DND-41 (cell line): ENCODE results near the gene TEP1.

ENCODE experiments used
- ATAC-seq: fragments of 200-7000 bp; cut with Tn5 transposase; 3 replicates; pipeline ENCODE4 v1.9.1; 2021; ENCODE audit warnings: low read depth; ENCODE audit not compliant: insufficient read depth
- DNase-seq: peaks from one replicate; pipeline ENCODE4 v3.0.0-alpha.2; 2020
- H2AFZ ChIP-seq: 2 replicates; pipeline ENCODE4 v1.6.0; 2012; ENCODE audit warnings: low read depth, low read length
- H3K27ac ChIP-seq: 2 replicates; pipeline ENCODE4 v1.5.1; 2012; ENCODE audit warnings: low read length, inconsistent platforms
- H3K27me3 ChIP-seq: fragments of 200-600 bp; sonication (generic); 2 replicates; pipeline ENCODE4 v1.6.0; 2012; ENCODE audit warnings: low read length, mild to moderate bottlenecking, inconsistent platforms; ENCODE audit not compliant: insufficient read depth, poor library complexity
- H3K36me3 ChIP-seq: 2 replicates; pipeline ENCODE4 v1.5.1; 2012; ENCODE audit warnings: low read length, inconsistent platforms; ENCODE audit not compliant: insufficient read depth
- H3K4me1 ChIP-seq: 2 replicates; pipeline ENCODE4 v1.5.1; 2012; ENCODE audit warnings: mild to moderate bottlenecking, low read length; ENCODE audit not compliant: insufficient read depth
- H3K4me2 ChIP-seq: 2 replicates; pipeline ENCODE4 v1.6.0; 2012; ENCODE audit warnings: mild to moderate bottlenecking, moderate library complexity, low read length, inconsistent platforms; ENCODE audit not compliant: insufficient read depth
- H3K4me3 ChIP-seq, 2 experiments: fragments of 200-600 bp in 1 of 2; shearing (Covaris generic) in 1 of 2; 2 replicates each; pipeline ENCODE4 v1.5.1; 2012 to 2016; ENCODE audit warnings: inconsistent platforms in 2 of 2, low read length in 2 of 2, mild to moderate bottlenecking in 2 of 2, low read depth in 1 of 2, moderate library complexity in 1 of 2
- H3K79me2 ChIP-seq: 2 replicates; pipeline ENCODE4 v1.6.0; 2012; ENCODE audit warnings: low read length, inconsistent platforms; ENCODE audit not compliant: insufficient read depth
- H3K9ac ChIP-seq: 2 replicates; pipeline ENCODE4 v1.6.0; 2012; ENCODE audit warnings: low read depth, mild to moderate bottlenecking, inconsistent platforms, low read length, moderate library complexity
- H3K9me3 ChIP-seq: 2 replicates; pipeline ENCODE4 v1.5.1; 2012; ENCODE audit warnings: low read length, moderate library complexity, mild to moderate bottlenecking, inconsistent platforms; ENCODE audit not compliant: insufficient read depth, severe bottlenecking
- H4K20me1 ChIP-seq: 2 replicates; pipeline ENCODE4 v1.6.0; 2012; ENCODE audit warnings: low read length; ENCODE audit not compliant: insufficient read depth
- CTCF ChIP-seq: IDR thresholded peaks from 2 replicates; pipeline ENCODE4 v1.5.1; 2012; ENCODE audit warnings: borderline replicate concordance, low read length, moderate library complexity, mild to moderate bottlenecking; ENCODE audit not compliant: poor library complexity, severe bottlenecking; ENCODE audit errors: extremely low read depth
- EZH2 ChIP-seq: IDR thresholded peaks from 3 replicates; pipeline ENCODE4 v1.6.1; 2012; ENCODE audit warnings: borderline replicate concordance, low read depth, mild to moderate bottlenecking, moderate library complexity, low read length, inconsistent platforms; ENCODE audit not compliant: severe bottlenecking

TEP1 gene

DNA sequence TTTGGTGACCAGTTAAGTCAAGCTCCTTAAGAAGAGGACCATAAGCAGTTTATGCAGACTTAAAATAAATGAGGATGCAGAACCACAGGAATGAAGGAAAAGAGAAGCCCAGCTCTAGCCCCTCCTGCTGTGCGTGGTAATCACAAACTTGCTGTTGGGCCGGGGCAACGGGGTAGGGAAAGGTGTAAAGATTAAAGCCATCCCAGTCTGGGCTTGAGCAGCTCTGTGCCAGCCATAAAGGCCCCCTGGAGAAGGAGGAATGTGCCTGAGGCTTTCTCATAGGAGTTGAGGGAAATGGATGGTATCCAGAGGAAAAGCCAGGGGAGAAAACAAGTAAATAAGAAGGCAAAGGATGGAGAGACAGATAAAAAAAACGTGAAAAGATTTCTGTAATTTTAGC lies 25.1 kb downstream of the TEP1 start:
- TF ChIP-seq CTCF, result no peak
- H3K4me3 ChIP-seq, result no peak overlapping the region
- H3K27me3 ChIP-seq, result no peaks in the 10 kb centered on the region
- H3K9me3 ChIP-seq, result no peaks in the 10 kb centered on the region
- H2AFZ ChIP-seq, result no peak overlapping the region
- DNase-seq, result no peak
- H3K79me2 ChIP-seq, result no peaks in the 10 kb centered on the region
- no peaks in the 10 kb centered on the region for H3K4me1 ChIP-seq
- H4K20me1 ChIP-seq, result no peaks in the 10 kb centered on the region
- no peak overlapping the region for H3K9ac ChIP-seq
- ATAC-seq, result no peak
- peaks cover 81% of the 10 kb centered on the region for H3K36me3 ChIP-seq
- no peak overlapping the region for H3K27ac ChIP-seq
- H3K4me2 ChIP-seq, result no peak overlapping the region

DNA sequence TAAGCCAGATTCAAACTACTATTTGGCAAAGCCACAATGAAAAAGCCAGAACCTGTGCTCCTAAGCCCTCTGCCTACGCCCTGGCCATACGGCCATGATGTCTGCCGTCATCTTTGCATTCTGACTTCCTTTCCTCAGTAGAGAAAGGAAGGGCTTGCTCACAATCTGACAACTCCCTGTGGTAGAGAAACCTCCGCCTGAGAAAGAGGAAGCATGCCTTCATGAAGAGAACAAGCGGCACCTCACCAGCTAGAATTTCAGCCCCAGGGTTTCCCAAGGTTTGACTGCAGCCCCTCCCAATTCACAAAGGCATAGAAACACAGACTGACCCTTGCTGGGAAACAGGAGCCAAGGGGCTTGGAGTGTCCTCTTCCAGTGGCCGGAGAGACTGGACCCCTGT lies 25.7 kb downstream of the TEP1 start:
- Histone ChIP-seq H3K27ac (no peak overlapping the region), H3K4me1 (no peaks in the 10 kb centered on the region), H3K4me3 (no peak overlapping the region), H2AFZ (no peak overlapping the region), H3K27me3 (no peaks in the 10 kb centered on the region), H3K9ac (no peak overlapping the region), H3K36me3 (peaks cover 85% of the 10 kb centered on the region), H3K9me3 (no peaks in the 10 kb centered on the region), H3K79me2 (no peaks in the 10 kb centered on the region), H3K4me2 (no peak overlapping the region), H4K20me1 (no peaks in the 10 kb centered on the region)
- TF ChIP-seq EZH2 (no peak), CTCF (no peak)
- no peak for ATAC-seq
- DNase-seq, result no peak

GRCh38 chr14:20386276-20386855 lies 26.9 kb downstream of the TEP1 start:
- no peak overlapping the region for H3K4me3 ChIP-seq
- H3K27ac ChIP-seq, result no peak overlapping the region
- H2AFZ ChIP-seq, result no peak overlapping the region
- no peaks in the 10 kb centered on the region for H3K9me3 ChIP-seq
- no peaks in the 10 kb centered on the region for H3K79me2 ChIP-seq
- no peaks in the 10 kb centered on the region for H4K20me1 ChIP-seq
- H3K9ac ChIP-seq, result no peak overlapping the region
- no peak overlapping the region for H3K4me2 ChIP-seq
- H3K27me3 ChIP-seq, result no peaks in the 10 kb centered on the region
- TF ChIP-seq EZH2 (no peak), CTCF (no peak)
- no peak for DNase-seq
- ATAC-seq, result no peak
- H3K4me1 ChIP-seq, result no peaks in the 10 kb centered on the region
- H3K36me3 ChIP-seq, result peaks cover 86% of the 10 kb centered on the region

- no peak overlapping the region for H3K27ac ChIP-seq
- H2AFZ ChIP-seq, result no peak overlapping the region
- H3K4me3 ChIP-seq, result no peak overlapping the region
- H4K20me1 ChIP-seq, result no peaks in the 10 kb centered on the region
- H3K4me2 ChIP-seq, result no peak overlapping the region
- DNase-seq (no peak), ATAC-seq (no peak)
- no peak overlapping the region for H3K9ac ChIP-seq
- peaks cover 85% of the 10 kb centered on the region for H3K36me3 ChIP-seq
- no peaks in the 10 kb centered on the region for H3K9me3 ChIP-seq
- no peak for TF ChIP-seq CTCF
- no peak for TF ChIP-seq EZH2
- no peaks in the 10 kb centered on the region for H3K79me2 ChIP-seq
- no peaks in the 10 kb centered on the region for H3K27me3 ChIP-seq
- no peaks in the 10 kb centered on the region for H3K4me1 ChIP-seq
These were observed 28.4 kb downstream of the TEP1 start for GRCh38 chr14:20384886-20385285.
